DOHH2 (cell line): ENCODE measurements around the gene AFG1L.

ENCODE experiments used
- CTCF ChIP-seq: fragments of 200-600 bp; sonication (generic); IDR thresholded peaks from one replicate; pipeline ENCODE4 v1.5.1; 2014; ENCODE audit warnings: antibody characterized with exemption, mild to moderate bottlenecking, low read depth, low read length; ENCODE audit not compliant: poor library complexity, severe bottlenecking
- EZH2phosphoT487 ChIP-seq: fragments of 200-600 bp; sonication (generic); IDR thresholded peaks from 2 replicates; pipeline ENCODE4 v1.6.1; 2017; ENCODE audit warnings: borderline replicate concordance, mild to moderate bottlenecking, antibody characterized with exemption, low read length, moderate library complexity, mixed read lengths

- TF ChIP-seq CTCF, result no peak
- no peak for TF ChIP-seq EZH2phosphoT487
These were observed 158.8 kb downstream of the AFG1L start for GRCh38 chr6:108453601-108454185.
